Mesenchymal stem cell (in vitro differentiated cells and primary cell): Measurements from ENCODE around the gene LAMP1. TPM values are rescaled to one million over a fixed set of nuclear protein-coding genes. Genes with fewer than 3 reads are reported as not detected.

ENCODE experiments used
- small RNA-seq: library from polyadenylated mRNA; stranded (forward); fragments of <200 nt; extraction: miRNeasy Mini kit (QIAGEN cat#:217004); gene quantifications from one replicate; pipeline ENCODE3, GENCODE V24; 2013; ENCODE audit warnings: low read depth

Gene LAMP1

Small RNA genes within 50 kb of the gene (small RNA-seq; reads per million reads assigned to genes)
- not detected for gene MIR8075
